ENCODE results near the gene CADM2. TPM values are rescaled to one million over a fixed set of nuclear protein-coding genes. Genes with fewer than 3 reads are reported as not detected.

CADM2 gene
- total RNA-seq, 1 donor from 2014 or later, result 6.8 TPM

DNA sequence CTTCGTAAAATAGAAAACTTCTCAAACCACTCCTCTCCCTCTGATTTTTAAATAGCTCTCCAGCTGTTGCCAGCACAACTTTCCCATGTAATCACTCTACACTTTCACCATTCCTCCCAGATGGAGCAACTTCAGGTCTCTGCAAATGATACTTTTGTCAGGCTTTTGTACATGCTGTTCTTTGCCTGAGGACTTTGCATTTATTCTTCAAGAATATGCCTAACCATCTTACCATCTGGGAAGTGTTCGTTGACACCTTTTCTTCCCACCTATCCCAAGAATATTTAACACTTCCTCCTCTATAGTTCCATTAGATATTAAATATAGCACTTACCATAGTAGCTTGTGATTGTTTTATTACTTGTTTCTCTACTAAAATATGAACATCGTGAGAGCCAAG, 703.7 kb downstream of the CADM2 start:
- H3K4me2 ChIP-seq, result no peak overlapping the region
- DNase-seq (ENCODE audit: low spot score), result no peak
- H3K27me3 Mint-ChIP-seq (ENCODE audit: insufficient read depth, low read depth), result no peaks in the 10 kb centered on the region
- no peak overlapping the region for H3K4me3 ChIP-seq
- H3K9ac ChIP-seq, result no peak overlapping the region
- H3K4me3 Mint-ChIP-seq, result no peak overlapping the region
- H2AFZ ChIP-seq (replicated peaks), result no peak overlapping the region
- H3K9me3 ChIP-seq (ENCODE audit: low read depth), result no peaks in the 10 kb centered on the region
- H3K36me3 ChIP-seq, result no peaks in the 10 kb centered on the region
- H3K27ac Mint-ChIP-seq, result no peak overlapping the region
- no peaks in the 10 kb centered on the region for H3K36me3 Mint-ChIP-seq
- no peaks in the 10 kb centered on the region for H3K79me2 ChIP-seq (ENCODE audit: low read depth)
- H3K27me3 ChIP-seq, result no peaks in the 10 kb centered on the region
- H3K9me3 Mint-ChIP-seq, result no peaks in the 10 kb centered on the region
- H4K20me1 ChIP-seq (ENCODE audit: low read depth), result no peaks in the 10 kb centered on the region
- peaks cover 15% of the 10 kb centered on the region for H3K4me1 ChIP-seq
- no peaks in the 10 kb centered on the region for H3F3A ChIP-seq (ENCODE audit: low read depth)
- no peak for TF ChIP-seq EZH2phosphoT487 (IDR thresholded peaks at IDR 0.05)
- TF ChIP-seq, protein P1, sequence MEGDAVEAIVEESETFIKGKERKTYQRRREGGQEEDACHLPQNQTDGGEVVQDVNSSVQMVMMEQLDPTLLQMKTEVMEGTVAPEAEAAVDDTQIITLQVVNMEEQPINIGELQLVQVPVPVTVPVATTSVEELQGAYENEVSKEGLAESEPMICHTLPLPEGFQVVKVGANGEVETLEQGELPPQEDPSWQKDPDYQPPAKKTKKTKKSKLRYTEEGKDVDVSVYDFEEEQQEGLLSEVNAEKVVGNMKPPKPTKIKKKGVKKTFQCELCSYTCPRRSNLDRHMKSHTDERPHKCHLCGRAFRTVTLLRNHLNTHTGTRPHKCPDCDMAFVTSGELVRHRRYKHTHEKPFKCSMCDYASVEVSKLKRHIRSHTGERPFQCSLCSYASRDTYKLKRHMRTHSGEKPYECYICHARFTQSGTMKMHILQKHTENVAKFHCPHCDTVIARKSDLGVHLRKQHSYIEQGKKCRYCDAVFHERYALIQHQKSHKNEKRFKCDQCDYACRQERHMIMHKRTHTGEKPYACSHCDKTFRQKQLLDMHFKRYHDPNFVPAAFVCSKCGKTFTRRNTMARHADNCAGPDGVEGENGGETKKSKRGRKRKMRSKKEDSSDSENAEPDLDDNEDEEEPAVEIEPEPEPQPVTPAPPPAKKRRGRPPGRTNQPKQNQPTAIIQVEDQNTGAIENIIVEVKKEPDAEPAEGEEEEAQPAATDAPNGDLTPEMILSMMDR (IDR thresholded peaks at IDR 0.05), result no peak
- no peak for TF ChIP-seq EZH2 (IDR thresholded peaks at IDR 0.05)
- H3K27ac ChIP-seq, result no peak overlapping the region
- H3K4me1 Mint-ChIP-seq, result peaks cover 15% of the 10 kb centered on the region

DNA sequence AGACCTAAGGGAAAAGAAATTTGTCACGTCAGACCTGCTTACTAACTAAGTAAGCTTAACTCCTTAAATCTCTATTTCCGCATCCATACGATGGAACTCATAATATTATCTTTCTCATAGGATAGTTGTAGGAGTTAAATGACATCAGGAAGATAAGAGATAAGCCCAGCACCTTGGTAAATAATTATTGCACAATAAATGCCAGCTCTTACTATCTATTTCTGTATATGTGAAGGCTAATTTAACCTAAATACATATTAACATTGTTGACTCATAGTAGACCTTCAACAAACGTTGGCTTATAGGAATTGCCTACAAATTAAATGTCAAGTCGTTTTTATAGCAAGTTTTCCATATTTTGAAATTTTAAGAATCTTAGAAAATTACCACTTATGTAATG, 709.0 kb downstream of the CADM2 start:
- Histone ChIP-seq H3K27me3 (no peaks in the 10 kb centered on the region), H3K79me2 (ENCODE audit: low read depth) (no peaks in the 10 kb centered on the region), H3K9ac (no peak overlapping the region), H3K4me1 (peaks cover 8% of the 10 kb centered on the region), H3K36me3 (no peaks in the 10 kb centered on the region), H3K4me2 (no peak overlapping the region), H3F3A (ENCODE audit: low read depth) (no peaks in the 10 kb centered on the region), H2AFZ (replicated peaks) (no peak overlapping the region), H4K20me1 (ENCODE audit: low read depth) (no peaks in the 10 kb centered on the region), H3K4me3 (no peak overlapping the region), H3K27ac (no peak overlapping the region), H3K9me3 (ENCODE audit: low read depth) (no peaks in the 10 kb centered on the region)
- no peak overlapping the region for H3K4me3 Mint-ChIP-seq
- H3K9me3 Mint-ChIP-seq, result peaks cover 4% of the 10 kb centered on the region
- no peaks in the 10 kb centered on the region for H3K27me3 Mint-ChIP-seq (ENCODE audit: insufficient read depth, low read depth)
- H3K36me3 Mint-ChIP-seq, result peaks cover 2% of the 10 kb centered on the region
- no peak for DNase-seq (ENCODE audit: low spot score)
- TF ChIP-seq EZH2phosphoT487 (IDR thresholded peaks at IDR 0.05) (no peak), EZH2 (IDR thresholded peaks at IDR 0.05) (no peak)
- TF ChIP-seq, protein P1 (IDR thresholded peaks at IDR 0.05), result no peak
- H3K27ac Mint-ChIP-seq, result no peak overlapping the region
- no peaks in the 10 kb centered on the region for H3K4me1 Mint-ChIP-seq

DNA sequence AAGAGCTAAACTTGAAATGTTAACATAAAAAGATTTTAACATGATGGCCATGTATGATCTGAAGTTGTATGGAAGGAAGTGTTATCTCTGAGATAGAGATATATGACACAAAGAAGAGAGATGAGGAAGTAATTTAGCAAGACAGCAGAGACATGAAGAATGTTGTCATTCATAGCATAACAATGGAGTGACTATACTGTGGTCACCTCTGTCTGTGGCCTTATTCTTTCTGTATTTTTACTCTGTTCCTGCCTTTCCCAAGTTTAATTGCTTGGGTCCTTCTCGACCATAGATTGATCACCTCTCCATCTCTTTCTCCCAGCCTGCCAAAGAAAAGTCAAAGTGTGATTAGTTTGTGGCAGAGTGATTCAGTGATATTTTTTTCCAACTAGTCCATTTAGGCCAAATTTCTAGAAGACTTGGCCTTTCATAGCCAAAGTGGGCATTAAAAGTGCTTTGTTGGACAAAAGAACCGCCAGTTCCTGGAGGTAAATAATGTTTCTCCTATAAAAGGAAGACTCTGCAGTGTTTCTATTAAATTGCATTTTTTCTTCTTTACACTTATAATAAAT, 711.9 kb downstream of the CADM2 start:
- H3K4me2 ChIP-seq, result no peak overlapping the region
- H3K9me3 Mint-ChIP-seq, result peaks cover 4% of the 10 kb centered on the region

More for the DNA sequence above, 711.9 kb downstream of the CADM2 start:
- H3K9ac ChIP-seq, result no peak overlapping the region
- no peak overlapping the region for H3K27ac ChIP-seq
- Mint-ChIP-seq H3K36me3 (peaks cover 2% of the 10 kb centered on the region), H3K4me1 (no peaks in the 10 kb centered on the region), H3K27me3 (ENCODE audit: insufficient read depth, low read depth) (no peaks in the 10 kb centered on the region), H3K4me3 (no peak overlapping the region), H3K27ac (no peak overlapping the region)
- no peaks in the 10 kb centered on the region for H4K20me1 ChIP-seq (ENCODE audit: low read depth)
- H3K79me2 ChIP-seq (ENCODE audit: low read depth), result no peaks in the 10 kb centered on the region
- TF ChIP-seq EZH2phosphoT487 (IDR thresholded peaks at IDR 0.05) (no peak), EZH2 (IDR thresholded peaks at IDR 0.05) (no peak)
- TF ChIP-seq, protein P1 (IDR thresholded peaks at IDR 0.05), result no peak
- no peaks in the 10 kb centered on the region for H3K36me3 ChIP-seq
- no peaks in the 10 kb centered on the region for H3F3A ChIP-seq (ENCODE audit: low read depth)
- H2AFZ ChIP-seq (replicated peaks), result no peak overlapping the region
- peaks cover under 1% of the 10 kb centered on the region for H3K4me1 ChIP-seq
- DNase-seq (ENCODE audit: low spot score), result no peak
- H3K27me3 ChIP-seq, result no peaks in the 10 kb centered on the region
- no peak overlapping the region for H3K4me3 ChIP-seq
- no peaks in the 10 kb centered on the region for H3K9me3 ChIP-seq (ENCODE audit: low read depth)

Measured in neural progenitor cell (in vitro differentiated cells).